Measurements from ENCODE around the gene PABPC1L. TPM values are rescaled to one million over a fixed set of nuclear protein-coding genes. Genes with fewer than 3 reads are reported as not detected.
A peak's percentile ranks its signal among the peaks of the same experiment; 100 is the strongest.

The PABPC1L gene
- total and polyA plus RNA-seq, 2 of the 13 experiments (the other 11 are each of a cell fraction or from before 2014, with no cell fraction given): 30.8 to 252 TPM

DNA sequence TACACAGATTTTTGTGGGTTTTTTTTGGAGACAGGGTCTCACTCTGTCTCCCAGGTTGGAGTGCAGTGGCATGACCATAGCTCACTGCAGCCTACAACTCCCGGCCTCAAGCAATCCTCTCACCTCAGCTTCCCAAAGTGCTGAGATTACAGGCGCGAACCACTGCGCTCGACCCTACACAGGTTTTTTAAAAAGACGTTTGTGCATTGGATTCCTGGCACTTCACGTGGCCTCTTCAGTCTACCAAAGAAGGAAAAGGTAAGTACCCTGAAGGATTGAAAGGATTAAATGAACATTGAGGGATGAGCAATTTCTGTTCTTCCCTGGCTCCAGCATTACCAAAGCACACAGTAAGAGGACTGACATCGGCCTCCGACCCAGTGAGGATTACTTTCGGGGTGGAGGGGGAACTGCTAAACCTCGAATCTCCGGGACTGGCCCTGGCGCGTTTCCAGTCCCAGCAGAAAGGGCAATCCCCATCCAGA is 24.9 kb upstream of the PABPC1L start:
- H3K9me3 ChIP-seq (ENCODE audit: low read length): no peaks in the 10 kb centered on the region
- H3K4me2 ChIP-seq (ENCODE audit: low read depth, low read length): peak overlapping the region; percentile 98
- H3K27me3 ChIP-seq (ENCODE audit: control insufficient read depth in 1 of 2, insufficient read depth in 2 of 2, low read length in 2 of 2): no peaks in the 10 kb centered on the region; a peak in 1 of 5 replicates
- H3K79me2 ChIP-seq (ENCODE audit: insufficient read depth, low read length): peaks cover 46% of the 10 kb centered on the region
- in situ Hi-C loops (cut with HindIII; ENCODE audit: extremely low pct_ligation_motif_present, low pct_unique_long_range_greater_than_20kb) (no loop called here), intact Hi-C loops (cut with micrococcal nuclease; ENCODE audit: unreplicated experiment) (loop anchor here (2.0 to 10.0 kb wide), 2 partner anchors 82 to 670 kb away; partner anchors contain the start of genes OSER1 and STK4)
- H3K27ac ChIP-seq (ENCODE audit: extremely low read length, insufficient read depth, low read length): peak overlapping the region; percentile 52
- H3K9ac ChIP-seq (ENCODE audit: insufficient read depth, low read depth, low read length): peak overlapping the region; percentile 99
- FAIRE-seq (no peak), DNase-seq (ENCODE audit: low spot score) (no peak), ATAC-seq (peak; percentile 19)
- H4K20me1 ChIP-seq (ENCODE audit: insufficient read depth, low read length): peaks cover 41% of the 10 kb centered on the region
- H3K4me3 ChIP-seq (replicated peaks in 1 of 3; ENCODE audit: insufficient read depth in 1 of 3, low read depth in 2 of 3, low read length in 3 of 3): peak overlapping the region; percentile 88 to 97 (median 92)
- CTCF ChIA-PET (ENCODE audit: low intra/inter-chr PET ratio, low total read pairs): no interaction called here
- H2AFZ ChIP-seq (ENCODE audit: low read length): peak overlapping the region; percentile 95
- POLR2A ChIA-PET: interaction anchor here (0.7 to 3.3 kb wide), 14 partner anchors 11 to 1428 kb away, joined by 3 to 42 read pairs (median 4); partner anchors contain the start of genes PABPC1L, SRSF6, STK4 and TOMM34
- BruUV-seq (replicated peaks): TSS peak; percentile 86
- H3K36me3 ChIP-seq (replicated peaks in 1 of 2; ENCODE audit: control insufficient read depth in 1 of 2, insufficient read depth in 2 of 2, low read length in 2 of 2): peaks cover 0 to 5% of the 10 kb centered on the region in 2 experiments; a peak in 1 of 5 replicates
- WGBS (ENCODE audit: low lambda C conversion rate): 1% methylated on average over 14 of the region's 14 CpGs
- H3K4me1 ChIP-seq (ENCODE audit: insufficient read depth, low read length): peaks cover 58% of the 10 kb centered on the region
- no peak for TF ChIP-seq ZNF263 (CRISPR knock-in tag; IDR thresholded peaks at IDR 0.05)
- TF ChIP-seq ZNF124 (CRISPR knock-in tag; IDR thresholded peaks at IDR 0.05): 0 out of 2 replicates have a peak, but pooled peaks have one; percentile 16
- TF ChIP-seq TBX2 (CRISPR knock-in tag; IDR thresholded peaks at IDR 0.05; ENCODE audit: borderline replicate concordance): no peak
- TF ChIP-seq PRPF4 (IDR thresholded peaks at IDR 0.05; ENCODE audit: low read depth, low read length, poor library complexity, severe bottlenecking): no peak
- TF ChIP-seq NR3C1 (CRISPR knock-in tag; IDR thresholded peaks at IDR 0.05): no peak
- no peak for TF ChIP-seq MAF1 (CRISPR knock-in tag; IDR thresholded peaks at IDR 0.05; ENCODE audit: borderline replicate concordance)
- 0 out of 2 replicates have a peak, but pooled peaks have one; percentile 21 for TF ChIP-seq ZNF441 (CRISPR knock-in tag; IDR thresholded peaks at IDR 0.05; ENCODE audit: borderline replicate concordance)
- no peak for TF ChIP-seq ZNF232 (CRISPR knock-in tag; IDR thresholded peaks at IDR 0.05; ENCODE audit: borderline replicate concordance)
- no peak for TF ChIP-seq ZNF256 (CRISPR knock-in tag; conservative IDR thresholded peaks at IDR 0.05)
- TF ChIP-seq ZNF10 (CRISPR knock-in tag; IDR thresholded peaks at IDR 0.05; ENCODE audit: borderline replicate concordance, low read depth): no peak
- 0 out of 2 replicates have a peak, but pooled peaks have one; percentile 6 for TF ChIP-seq ZBED4 (CRISPR knock-in tag; IDR thresholded peaks at IDR 0.05; ENCODE audit: borderline replicate concordance)
- TF ChIP-seq NAIF1 (CRISPR knock-in tag; IDR thresholded peaks at IDR 0.05; ENCODE audit: borderline replicate concordance): no peak
- no peak for TF ChIP-seq ZNF768 (CRISPR knock-in tag; IDR thresholded peaks at IDR 0.05)
- TF ChIP-seq SSRP1 (CRISPR knock-in tag; IDR thresholded peaks at IDR 0.05): 0 out of 2 replicates have a peak, but pooled peaks have one; percentile 59
- TF ChIP-seq ZNF557 (CRISPR knock-in tag; IDR thresholded peaks at IDR 0.05): no peak; the same call in 1 of the 2 replicates
- TF ChIP-seq NRL (CRISPR knock-in tag; IDR thresholded peaks at IDR 0.05; ENCODE audit: borderline replicate concordance): no peak; the same call in 1 of the 2 replicates
- TF ChIP-seq FOSL1 (CRISPR knock-in tag; IDR thresholded peaks at IDR 0.05; ENCODE audit: borderline replicate concordance): no peak
- TF ChIP-seq EEA1 (CRISPR knock-in tag; IDR thresholded peaks at IDR 0.05; ENCODE audit: borderline replicate concordance): 0 out of 2 replicates have a peak, but pooled peaks have one; percentile 40
- TF ChIP-seq HDAC1 (CRISPR knock-in tag; IDR thresholded peaks at IDR 0.05): no peak

Measured in HepG2 (cell line).